GM12801 (cell line): ENCODE measurements around the gene HIBCH.

Experiments used
- CTCF ChIP-seq: IDR thresholded peaks from one replicate; pipeline ENCODE4 v1.5.1; 2011; ENCODE audit warnings: control low read depth; ENCODE audit not compliant: insufficient read length; ENCODE audit errors: extremely low read depth

HIBCH gene

GRCh38 chr2:190360561-190360960 lies 40.9 kb upstream of the HIBCH start:
- no peak for TF ChIP-seq CTCF

- no peak for TF ChIP-seq CTCF
Measured at GRCh38 chr2:190357600-190357999, 38.0 kb upstream of the HIBCH start.

GRCh38 chr2:190355968-190356644 lies 36.5 kb upstream of the HIBCH start:
- TF ChIP-seq CTCF = no peak

- no peak for TF ChIP-seq CTCF
Measured at GRCh38 chr2:190354003-190354690, 34.5 kb upstream of the HIBCH start.

- TF ChIP-seq CTCF = no peak
Measured at GRCh38 chr2:190353537-190353899, 33.9 kb upstream of the HIBCH start.

GRCh38 chr2:190352668-190353536 lies 33.3 kb upstream of the HIBCH start:
- TF ChIP-seq CTCF = no peak

GRCh38 chr2:190351955-190352354 lies 32.3 kb upstream of the HIBCH start:
- no peak for TF ChIP-seq CTCF
